SU-DHL-6 (cell line): ENCODE results near the gene B4GALNT3.
"Not testable (repeated sequence)": the region's sequence is repeated elsewhere in the genome, so short reads cannot be mapped to it uniquely, and the experiment has no call there.

ENCODE experiments used
- H2AFZ ChIP-seq: fragments of 200-600 bp; sonication (generic); 2 replicates; pipeline ENCODE4 v1.6.1; 2014; ENCODE audit warnings: low read depth, mild to moderate bottlenecking, moderate library complexity, mixed read lengths, antibody characterized with exemption, low read length; ENCODE audit not compliant: severe bottlenecking
- H3F3A ChIP-seq: fragments of 200-600 bp; shearing (Covaris generic); 2 replicates; pipeline ENCODE4 v1.6.0; 2016; ENCODE audit warnings: antibody characterized with exemption, mild to moderate bottlenecking; ENCODE audit not compliant: insufficient read depth
- H3K27ac ChIP-seq: fragments of 200-600 bp; sonication (generic); 2 replicates; pipeline ENCODE4 v1.5.1; 2016; ENCODE audit warnings: low read depth, mild to moderate bottlenecking, low read length, moderate library complexity, mixed read lengths
- H3K27me3 ChIP-seq: fragments of 200-600 bp; sonication (generic), shearing (Covaris generic); 2 replicates; pipeline ENCODE4 v1.6.0; 2014; ENCODE audit warnings: mild to moderate bottlenecking, low read length
- H3K36me3 ChIP-seq: fragments of 200-600 bp; sonication (generic); 2 replicates; pipeline ENCODE4 v1.6.1; 2014; ENCODE audit warnings: mild to moderate bottlenecking, low read length, mixed read lengths
- H3K4me2 ChIP-seq: fragments of 300-600, 200-600 bp; shearing (Covaris generic), sonication (generic); 2 replicates; pipeline ENCODE4 v1.6.0; 2014; ENCODE audit warnings: low read length, low read depth, mild to moderate bottlenecking; ENCODE audit not compliant: poor library complexity, severe bottlenecking
- H3K4me3 ChIP-seq: fragments of 200-600 bp; sonication (generic); 2 replicates; pipeline ENCODE4 v1.5.1; 2014; ENCODE audit warnings: antibody characterized with exemption, low read length, mild to moderate bottlenecking, mixed read lengths; ENCODE audit not compliant: insufficient read depth, poor library complexity, severe bottlenecking
- H3K79me2 ChIP-seq: fragments of 200-600 bp; sonication (generic); 2 replicates; pipeline ENCODE4 v1.6.1; 2014; ENCODE audit warnings: mild to moderate bottlenecking, low read length, moderate library complexity; ENCODE audit not compliant: insufficient read depth
- H3K9ac ChIP-seq: fragments of 200-600 bp; sonication (generic); 2 replicates; pipeline ENCODE4 v1.7.0; 2014; ENCODE audit warnings: mild to moderate bottlenecking, low read length
- H3K9me2 ChIP-seq: fragments of 200-600 bp; sonication (generic); replicated peaks from 2 replicates; pipeline ENCODE4 v1.6.1; 2014; ENCODE audit warnings: low read length; ENCODE audit not compliant: insufficient read depth
- H3K9me3 ChIP-seq: fragments of 200-600 bp; sonication (generic); 2 replicates; pipeline ENCODE4 v1.6.1; 2014; ENCODE audit warnings: low read length, mixed read lengths; ENCODE audit not compliant: insufficient read depth
- H4K20me1 ChIP-seq: fragments of 200-600 bp; sonication (generic); 2 replicates; pipeline ENCODE4 v1.6.1; 2014; ENCODE audit warnings: low read depth, mild to moderate bottlenecking, antibody characterized with exemption, low read length, moderate library complexity, mixed read lengths
- CTCF ChIP-seq: fragments of 200-600 bp; sonication (generic); IDR thresholded peaks from one replicate; pipeline ENCODE4 v1.5.1; 2017; ENCODE audit warnings: antibody characterized with exemption, mild to moderate bottlenecking, low read length, moderate library complexity; ENCODE audit not compliant: insufficient read depth, poor library complexity, severe bottlenecking
- EZH2phosphoT487 ChIP-seq: fragments of 200-600 bp; sonication (generic), shearing (Covaris generic); conservative IDR thresholded peaks from 2 replicates; pipeline ENCODE4 v1.6.1; 2018; ENCODE audit warnings: mild to moderate bottlenecking, antibody characterized with exemption, low read length, moderate library complexity, mixed read lengths

B4GALNT3 gene

GRCh38 chr12:576615-577110 lies 116.9 kb downstream of the B4GALNT3 start:
- Histone ChIP-seq H3K4me3 (no peak overlapping the region), H3K9ac (peak overlapping the region; percentile 46), H2AFZ (peak overlapping the region; percentile 97), H3K27me3 (no peaks in the 10 kb centered on the region), H3K79me2 (no peaks in the 10 kb centered on the region), H3K9me3 (no peaks in the 10 kb centered on the region), H3K36me3 (no peaks in the 10 kb centered on the region), H3K4me2 (peak overlapping the region; percentile 33), H3K9me2 (no peaks in the 10 kb centered on the region), H3K27ac (no peak overlapping the region), H3F3A (no peaks in the 10 kb centered on the region), H4K20me1 (no peaks in the 10 kb centered on the region)
- no peak for TF ChIP-seq EZH2phosphoT487
- no peak for TF ChIP-seq CTCF

DNA sequence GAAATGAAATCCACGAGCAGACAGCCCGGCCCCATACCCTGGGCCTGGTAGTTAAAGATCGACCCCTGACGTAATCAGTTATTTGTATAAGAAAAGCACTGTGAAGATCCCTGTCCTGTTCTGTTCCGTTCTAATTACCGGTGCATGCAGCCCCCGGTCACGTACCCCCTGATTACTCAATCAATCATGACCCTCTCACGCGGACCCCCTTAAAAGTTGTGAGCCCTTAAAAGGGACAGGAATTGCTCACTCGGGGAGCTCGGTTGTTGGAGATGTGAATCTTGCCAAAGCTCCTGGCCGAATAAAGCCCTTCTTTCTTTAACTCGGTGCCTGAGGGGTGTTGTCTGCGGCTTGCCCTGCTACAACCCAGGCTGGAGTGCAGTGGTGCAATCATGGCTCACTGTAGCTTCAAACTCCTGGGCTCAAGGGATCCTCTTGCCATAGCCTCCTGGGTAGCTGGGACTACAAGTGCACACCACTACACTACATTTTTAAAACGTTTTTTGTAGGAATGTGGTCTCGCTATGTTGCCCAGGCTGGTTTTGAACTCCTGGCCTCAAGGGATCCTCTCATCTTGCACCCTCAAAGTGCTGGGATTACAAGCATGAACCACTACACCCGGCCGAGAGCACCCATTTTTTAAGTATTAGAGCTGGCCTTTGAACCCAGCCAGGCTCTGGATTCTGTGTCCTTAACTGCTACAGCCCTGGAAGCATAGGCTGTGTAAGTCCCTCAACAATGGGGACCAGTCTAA lies 118.4 kb downstream of the B4GALNT3 start:
- not testable (repeated sequence) for H3K4me3 ChIP-seq, H3K27me3 ChIP-seq, H3K36me3 ChIP-seq, H2AFZ ChIP-seq, H3K4me2 ChIP-seq, H3K9ac ChIP-seq, H4K20me1 ChIP-seq, H3K9me3 ChIP-seq, H3K27ac ChIP-seq, H3K9me2 ChIP-seq, H3F3A ChIP-seq, H3K79me2 ChIP-seq

DNA sequence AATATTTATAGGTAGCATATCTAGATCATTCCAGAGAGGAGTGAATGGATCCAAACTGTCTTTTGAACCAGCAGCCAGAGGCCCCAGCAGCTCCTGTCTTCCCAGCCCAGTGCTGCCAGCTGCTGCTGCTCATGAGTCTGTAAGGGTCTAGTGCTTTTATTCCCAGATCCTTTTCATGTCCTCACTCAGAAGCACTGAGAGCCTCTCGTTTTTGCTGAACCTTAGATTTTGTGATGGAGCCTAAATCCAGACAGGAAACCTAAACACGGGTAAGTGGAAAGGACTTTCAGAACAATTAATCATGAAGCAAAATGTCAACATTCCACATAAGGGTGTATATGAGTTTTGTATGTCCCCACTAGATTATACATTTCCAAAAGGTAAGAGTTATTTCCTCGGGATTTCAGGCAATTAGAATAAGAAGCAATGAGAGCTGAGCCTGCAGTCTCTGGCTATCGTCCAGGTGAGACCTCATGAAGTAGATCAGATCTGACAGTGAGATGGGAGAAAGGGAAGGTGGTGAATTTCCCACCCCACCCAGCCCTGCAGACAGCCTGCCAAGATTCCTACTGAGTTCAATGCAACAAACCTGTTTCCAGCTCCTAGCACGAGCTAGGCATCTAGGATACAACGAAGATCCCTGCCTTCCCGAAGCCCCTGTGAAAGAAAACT lies 119.1 kb downstream of the B4GALNT3 start:
- H3K79me2 ChIP-seq = no peaks in the 10 kb centered on the region
- no peaks in the 10 kb centered on the region for H3K36me3 ChIP-seq
- no peaks in the 10 kb centered on the region for H3F3A ChIP-seq
- no peak overlapping the region for H3K4me3 ChIP-seq
- no peaks in the 10 kb centered on the region for H3K27me3 ChIP-seq
- no peaks in the 10 kb centered on the region for H4K20me1 ChIP-seq
- no peak overlapping the region for H3K9ac ChIP-seq
- no peak overlapping the region for H3K4me2 ChIP-seq
- TF ChIP-seq CTCF (no peak), EZH2phosphoT487 (no peak)
- H2AFZ ChIP-seq = no peak overlapping the region
- no peak overlapping the region for H3K27ac ChIP-seq
- H3K9me3 ChIP-seq = no peaks in the 10 kb centered on the region
- no peaks in the 10 kb centered on the region for H3K9me2 ChIP-seq
